ENCODE data around the gene LIMA1. TPM values are rescaled to one million over a fixed set of nuclear protein-coding genes. Genes with fewer than 3 reads are reported as not detected.

Gene LIMA1
- total RNA-seq: 50.3 and 93.5 TPM in 2 replicates

GRCh38 chr12:50283229-50283923 is at the start of gene LIMA1:
Gene LIMA1 (minus strand): TSS chr12:50283520. CDS start chr12:50248751, 34,769 bp downstream.

GRCh38 chr12:50167049-50167828 is 116.1 kb downstream of the LIMA1 start, which contains the start of gene CERS5:
Gene CERS5 (minus strand): TSS chr12:50167369. CDS start chr12:50167297, 72 bp downstream.

Other genes starting within 250 kb of the LIMA1 start
- 0.36 and 1.0 TPM in 2 replicates for gene ASIC1, start 225.9 kb downstream of the LIMA1 start, total RNA-seq
- 43.6 and 45.5 TPM in 2 replicates for gene SMARCD1, start 198.2 kb downstream of the LIMA1 start, total RNA-seq
- not detected in 2 replicates for gene GPD1, start 179.5 kb downstream of the LIMA1 start, total RNA-seq
- 39.0 and 43.8 TPM in 2 replicates for gene COX14, start 171.3 kb downstream of the LIMA1 start, total RNA-seq
- gene CERS5, start 116.2 kb downstream of the LIMA1 start, total RNA-seq: 36.0 and 56.7 TPM in 2 replicates
- not detected in 2 replicates for gene FAM186A, start 113.1 kb upstream of the LIMA1 start, total RNA-seq
- 28.8 and 44.0 TPM in 2 replicates for gene LARP4, start 117.4 kb upstream of the LIMA1 start, total RNA-seq
- 27.4 and 27.5 TPM in 2 replicates for gene DIP2B, start 221.5 kb upstream of the LIMA1 start, total RNA-seq